GM19468 (cell line): ENCODE data around the gene DENND1A.

Experiments
- ATAC-seq: cut with Tn5 transposase; IDR thresholded peaks from one replicate; pipeline ENCODE4 v1.9.1; 2021; ENCODE audit warnings: mild to moderate bottlenecking, moderate library complexity, moderate number of reproducible peaks; ENCODE audit not compliant: unreplicated experiment; ENCODE audit errors: extremely low read depth

DENND1A gene

DNA sequence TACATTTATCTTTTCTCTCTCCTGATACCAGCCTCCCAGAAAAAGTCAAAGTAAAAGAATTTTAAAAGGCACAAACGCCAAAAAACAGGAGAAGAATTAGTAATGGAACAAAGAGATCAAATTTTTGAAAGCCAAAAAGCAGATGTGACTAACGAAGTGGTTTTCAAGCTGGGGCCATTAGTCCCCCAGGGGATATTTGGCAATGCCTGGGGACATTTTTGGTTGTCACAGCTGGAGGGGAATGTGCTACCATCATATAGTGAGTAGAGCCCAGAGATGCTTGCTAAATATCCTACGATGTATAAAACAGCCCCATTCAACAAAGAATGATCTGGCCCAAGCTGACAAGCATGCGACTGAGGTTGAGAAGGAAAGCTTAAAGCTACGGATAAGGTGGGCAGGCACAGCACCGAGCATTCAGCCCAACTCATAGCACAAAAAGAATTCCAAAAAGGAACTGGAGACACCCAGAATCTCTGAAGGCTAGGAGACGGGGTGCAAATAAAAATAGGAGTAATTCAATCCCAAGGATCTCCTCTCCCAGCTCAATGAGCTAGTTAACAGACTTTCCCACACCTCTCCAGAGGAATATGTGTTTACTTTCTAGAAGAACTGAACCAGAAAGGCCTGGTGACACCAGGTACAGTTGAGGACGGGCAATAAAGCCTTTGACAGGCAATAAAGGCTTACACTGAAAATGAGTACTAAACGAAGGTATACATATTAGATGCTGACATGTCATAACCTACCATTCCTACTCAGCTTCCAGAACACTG lies 269.0 kb downstream of the DENND1A start:
- ATAC-seq = no peak

DNA sequence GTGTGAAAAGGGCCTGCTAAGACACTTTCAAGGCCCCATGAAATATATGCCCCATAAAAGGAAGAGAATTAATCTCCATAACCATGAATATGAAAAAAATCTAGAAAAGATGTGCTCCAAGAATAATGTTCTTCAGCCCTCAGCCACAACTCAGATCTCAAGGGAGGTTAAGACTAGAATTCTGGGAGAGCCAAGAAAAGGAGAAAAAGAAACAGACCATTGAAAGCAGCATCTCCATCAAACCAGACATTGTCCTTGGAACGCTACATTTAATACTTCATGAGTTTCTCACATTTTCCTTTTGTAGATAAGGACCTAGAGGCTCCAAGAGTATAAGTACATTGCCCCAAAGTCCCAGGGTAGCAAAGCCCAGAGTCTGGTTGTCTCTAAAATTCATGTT lies 270.6 kb downstream of the DENND1A start:
- no peak for ATAC-seq

DNA sequence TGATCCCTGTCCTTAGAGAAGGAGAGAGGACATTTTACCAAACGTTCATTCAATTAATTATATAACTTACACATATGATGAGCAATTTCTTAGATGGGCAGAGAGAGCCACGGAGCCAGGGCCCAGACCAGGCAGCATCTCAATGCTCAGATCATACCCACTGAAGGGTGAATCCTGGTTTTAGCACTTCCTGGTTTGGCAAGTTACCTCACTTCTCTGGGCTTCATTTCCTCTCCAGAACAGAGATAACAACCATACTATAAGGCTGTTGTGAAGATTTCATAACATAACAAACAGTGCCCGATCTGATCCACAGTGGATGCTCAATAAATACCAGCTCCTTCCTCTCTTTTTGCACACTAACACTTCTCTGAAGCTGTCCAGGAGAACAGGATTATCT lies 271.1 kb downstream of the DENND1A start:
- no peak for ATAC-seq

DNA sequence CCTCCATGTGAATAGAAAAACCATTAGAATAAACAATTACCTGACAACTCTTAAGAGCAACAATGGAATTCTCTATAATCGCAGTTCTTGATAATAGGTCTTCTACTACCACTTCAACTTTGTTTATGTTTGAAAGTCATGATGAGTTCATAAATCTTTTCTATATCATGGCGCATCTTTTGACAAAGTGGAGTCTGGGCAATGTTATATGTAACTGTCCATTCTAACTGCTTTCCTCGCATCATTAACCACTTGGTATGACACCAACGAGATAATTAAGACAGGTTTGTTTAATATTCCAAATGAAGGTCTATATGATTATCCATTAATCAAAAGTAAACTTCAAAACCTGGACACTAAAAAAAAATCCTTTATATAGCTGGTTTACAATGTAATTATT lies 272.0 kb downstream of the DENND1A start:
- no peak for ATAC-seq

DNA sequence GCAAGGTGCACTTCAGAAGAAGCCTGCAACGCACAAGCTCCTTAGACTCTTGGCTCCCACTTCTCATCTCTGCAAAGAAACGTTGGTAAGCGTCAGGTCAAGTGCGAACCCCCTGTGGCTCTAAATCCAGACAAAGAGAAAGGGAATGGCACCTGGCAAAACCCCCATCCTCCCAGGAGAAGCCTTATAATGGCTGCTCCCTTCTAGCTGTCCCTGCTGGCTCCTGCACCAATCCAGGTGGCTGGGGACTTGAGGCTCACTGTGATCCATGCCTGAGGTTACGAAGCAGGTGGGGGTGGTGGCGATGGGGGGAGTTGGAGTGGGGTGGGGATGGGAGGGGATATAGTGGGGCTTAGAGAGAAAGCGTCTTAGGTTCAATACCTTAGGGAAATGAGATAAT lies 272.8 kb downstream of the DENND1A start:
- ATAC-seq = no peak

DNA sequence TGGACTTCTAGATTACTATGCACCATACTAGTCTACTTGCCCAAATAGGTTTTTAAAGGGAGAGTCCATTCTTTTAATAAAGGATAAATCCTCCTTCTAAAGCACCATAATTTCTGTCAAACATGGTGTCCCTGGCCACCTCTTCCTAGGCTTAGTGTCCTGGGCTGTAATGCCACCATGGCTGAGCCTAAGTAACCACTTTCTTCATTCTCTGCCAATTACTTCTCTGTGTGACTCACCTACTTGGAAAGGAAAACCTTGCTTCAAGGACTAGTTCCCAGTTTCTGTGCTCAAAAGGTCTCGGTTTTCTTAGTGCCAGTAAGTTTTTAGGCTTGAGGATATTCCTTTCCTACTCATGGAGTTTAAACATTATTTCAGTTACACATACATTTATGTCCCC lies 273.4 kb downstream of the DENND1A start:
- no peak for ATAC-seq

DNA sequence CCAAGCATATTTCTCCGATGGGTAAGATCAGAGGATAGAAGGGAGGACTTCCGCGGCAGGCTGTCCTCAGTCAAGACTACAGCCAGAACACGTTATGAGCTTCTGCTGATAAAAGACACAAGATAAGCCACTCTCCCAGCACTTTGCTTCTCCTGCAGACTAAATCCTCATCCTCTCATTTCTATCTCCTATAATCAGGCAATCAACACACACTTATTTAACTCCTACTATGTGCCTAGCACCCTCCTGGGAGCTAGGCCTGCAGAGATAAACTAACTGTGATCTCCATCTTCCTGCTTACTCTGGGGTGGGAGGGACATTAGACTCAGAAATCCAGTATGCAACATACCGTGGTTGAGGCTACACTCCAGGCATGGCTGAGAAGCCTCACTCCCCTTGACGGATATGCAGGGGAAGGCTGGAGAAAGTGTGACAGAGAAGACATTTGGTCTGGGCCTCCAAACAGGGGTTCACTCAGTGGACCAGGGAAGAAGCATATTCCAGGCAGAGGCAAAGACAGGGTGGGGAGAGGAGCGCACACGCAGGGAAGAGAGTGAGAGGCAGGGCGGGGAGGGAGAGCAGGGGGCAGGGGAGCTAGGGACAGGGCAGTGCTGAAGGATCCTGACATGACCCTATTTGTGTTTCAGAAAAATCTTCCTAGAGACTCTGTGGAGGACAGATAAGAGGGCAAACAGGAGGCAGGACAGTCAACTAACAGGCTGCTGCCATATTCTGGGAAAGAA lies 274.1 kb downstream of the DENND1A start:
- no peak for ATAC-seq

DNA sequence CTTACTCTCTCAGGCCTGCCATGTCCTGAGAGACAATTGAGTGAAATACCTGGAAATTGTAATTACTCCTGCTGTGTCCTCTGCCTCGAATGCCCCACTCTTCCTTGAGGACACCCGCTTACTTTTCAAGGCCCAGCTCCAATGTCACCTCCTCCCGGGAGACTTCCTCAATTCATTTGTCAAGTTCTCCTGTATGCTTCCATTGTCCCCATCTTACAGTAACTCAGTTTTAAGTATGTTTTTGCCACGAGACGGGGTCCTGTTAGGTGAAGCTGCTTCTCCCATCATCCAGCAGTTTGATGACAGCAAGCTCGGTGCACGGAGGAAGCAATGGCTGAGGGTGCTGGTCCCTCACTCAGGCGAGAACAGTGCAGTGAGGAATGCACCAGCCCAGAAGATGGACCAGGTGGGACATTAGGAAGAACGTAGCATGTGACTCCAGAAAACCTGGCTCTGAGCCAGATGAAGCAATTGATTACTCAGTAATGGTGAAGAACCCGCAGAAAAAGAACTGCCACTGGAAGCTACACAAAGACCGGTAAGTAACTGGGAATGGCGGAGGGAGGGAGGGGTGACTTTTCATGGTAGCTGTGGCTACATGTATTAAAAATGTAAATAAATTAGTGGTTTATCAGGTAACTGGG lies 274.8 kb downstream of the DENND1A start:
- ATAC-seq = no peak

DNA sequence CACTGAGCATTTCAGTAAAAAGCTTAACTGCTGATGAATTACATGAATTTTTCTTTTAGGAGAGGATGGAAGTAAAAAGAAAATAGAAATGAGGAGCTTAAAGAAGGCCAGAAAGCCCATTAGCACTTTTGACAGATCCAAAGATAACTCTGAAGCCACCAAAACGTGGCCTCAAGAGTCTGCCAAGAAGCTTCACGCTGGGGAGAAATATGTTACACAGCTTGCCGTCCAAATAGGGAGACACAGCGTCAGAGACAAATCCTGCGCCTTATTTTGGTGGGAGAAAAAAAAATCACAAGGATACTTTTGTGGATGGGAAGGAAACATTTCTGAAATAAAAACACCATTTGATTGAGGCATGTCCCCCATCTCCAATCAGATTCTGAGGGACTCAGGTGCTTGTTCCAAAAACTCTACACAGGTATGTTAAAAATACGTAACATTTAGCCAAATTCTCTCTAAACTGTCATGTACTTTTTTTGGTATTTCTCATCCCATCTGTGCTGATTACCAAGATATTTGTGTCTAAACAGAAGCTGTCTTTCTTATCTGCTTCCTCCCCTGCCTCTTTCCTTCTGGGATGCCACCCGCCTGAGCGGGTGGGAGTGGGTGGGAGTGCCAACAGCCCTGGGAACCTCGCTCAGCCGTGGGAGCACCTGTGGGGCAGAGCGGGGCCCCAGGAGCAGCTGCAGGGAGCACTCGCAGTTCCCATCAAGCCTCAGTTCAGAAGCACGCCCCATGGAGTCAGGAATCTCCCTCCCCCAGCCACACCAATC lies 275.5 kb downstream of the DENND1A start:
- no peak for ATAC-seq

DNA sequence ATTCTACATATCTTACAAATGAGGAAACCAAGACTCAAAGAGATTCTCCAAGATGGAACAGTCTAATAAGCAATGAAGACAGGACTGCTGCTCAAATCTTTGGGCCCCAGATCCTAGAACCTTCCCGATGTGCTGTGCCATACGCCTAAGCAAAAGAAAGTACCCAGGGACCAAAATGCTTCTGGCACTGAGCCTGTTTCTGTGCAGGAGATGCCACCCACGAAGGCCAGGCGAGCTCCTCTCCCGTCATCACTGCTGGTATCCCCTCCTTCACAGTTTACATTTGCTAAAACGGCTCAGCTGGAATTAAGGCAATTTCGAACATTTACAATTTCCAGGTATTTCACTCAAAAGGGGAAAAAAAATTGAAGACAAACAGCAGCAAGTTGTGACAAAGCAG lies 277.5 kb downstream of the DENND1A start:
- no peak for ATAC-seq

DNA sequence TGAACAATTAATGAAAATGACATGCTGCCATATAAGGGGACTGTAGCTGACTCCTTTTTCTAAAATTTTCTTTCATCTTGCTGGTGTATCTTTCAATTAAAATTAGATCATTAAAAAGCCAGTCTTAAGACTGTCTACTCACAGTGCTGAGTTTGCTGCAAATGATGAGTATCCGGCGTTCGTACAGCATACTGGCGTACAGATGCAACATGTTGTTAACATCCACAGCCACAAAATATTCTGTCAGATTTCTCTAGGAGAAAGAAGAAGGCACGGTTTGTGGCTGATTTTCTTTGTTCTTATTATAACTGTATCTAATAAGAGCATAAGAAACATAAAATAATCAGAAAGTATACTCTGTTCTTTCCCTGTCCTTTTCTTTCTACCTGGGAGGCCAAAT lies 278.1 kb downstream of the DENND1A start:
- no peak for ATAC-seq

DNA sequence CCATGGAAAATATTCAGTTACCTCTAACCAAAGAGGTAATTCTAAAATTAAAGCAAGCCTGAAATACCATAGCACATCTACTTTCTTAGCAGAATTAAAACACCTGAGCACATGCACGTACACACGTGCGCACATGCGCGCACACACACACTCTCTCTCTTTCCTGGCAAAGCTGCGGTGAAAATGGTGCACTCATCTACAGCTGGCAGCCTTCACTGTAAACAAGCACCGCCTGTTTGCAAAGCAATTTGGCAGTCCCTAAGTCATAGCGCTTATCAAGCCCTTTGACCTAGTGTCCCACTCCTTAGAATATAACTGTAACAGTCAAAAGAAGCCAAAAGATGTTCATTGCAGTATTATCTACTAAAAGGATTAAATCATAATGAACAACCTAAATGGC lies 278.7 kb downstream of the DENND1A start:
- no peak for ATAC-seq

DNA sequence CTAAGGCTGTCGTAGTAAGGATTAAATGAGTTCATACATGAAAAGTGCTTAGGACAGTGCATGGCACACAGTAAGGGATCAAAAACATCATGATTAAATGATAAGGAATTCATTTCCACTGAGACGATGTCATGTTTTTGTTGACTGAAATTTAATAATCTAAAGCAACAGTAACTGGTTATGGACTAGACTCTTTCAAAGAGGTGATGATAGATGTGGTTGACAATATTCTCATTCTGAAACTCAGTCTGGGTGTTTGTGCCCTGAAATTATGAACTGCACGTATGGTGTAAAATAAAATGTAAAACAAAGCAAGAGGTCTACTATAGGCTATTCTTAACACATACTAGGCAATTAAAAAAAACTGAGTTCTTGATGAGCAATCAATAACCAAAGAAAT lies 280.0 kb downstream of the DENND1A start:
- ATAC-seq = no peak

DNA sequence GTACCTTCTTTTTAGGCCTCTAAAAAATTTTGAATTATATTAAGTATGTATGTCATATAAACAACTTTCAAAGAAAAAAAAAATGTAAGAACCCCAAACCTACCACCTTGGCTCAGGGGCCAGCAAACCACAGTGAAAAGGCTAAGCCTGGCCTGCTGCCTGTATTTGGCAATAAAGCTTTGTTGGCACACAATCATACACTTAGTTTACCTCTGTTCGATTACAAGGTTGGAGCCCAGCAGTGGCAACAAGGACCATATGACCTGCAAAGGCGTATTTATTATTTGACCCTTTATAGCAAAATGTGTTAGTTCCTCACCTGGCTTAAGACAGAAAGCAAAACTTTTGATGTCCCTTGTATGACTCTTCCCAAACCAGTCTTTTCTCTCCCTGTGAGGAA lies 282.8 kb downstream of the DENND1A start:
- ATAC-seq = no peak

DNA sequence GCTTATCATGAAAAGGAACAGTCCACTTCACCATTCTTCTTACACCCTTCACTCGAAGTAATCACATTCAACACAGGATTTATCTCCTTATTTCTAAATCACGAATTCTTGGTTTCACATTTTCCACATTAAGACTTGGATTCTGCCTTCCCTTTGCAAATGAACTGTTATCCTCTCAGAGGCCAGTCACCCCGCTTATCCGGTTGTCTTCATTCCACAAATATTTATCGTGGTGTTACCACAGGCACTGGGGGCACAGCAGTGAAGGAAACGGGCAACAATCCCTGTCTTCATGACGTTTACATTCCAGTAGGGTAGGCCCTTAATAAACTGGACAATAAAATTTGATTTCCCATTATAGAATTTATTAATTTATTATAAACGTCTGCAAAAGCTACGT lies 284.2 kb downstream of the DENND1A start:
- no peak for ATAC-seq

DNA sequence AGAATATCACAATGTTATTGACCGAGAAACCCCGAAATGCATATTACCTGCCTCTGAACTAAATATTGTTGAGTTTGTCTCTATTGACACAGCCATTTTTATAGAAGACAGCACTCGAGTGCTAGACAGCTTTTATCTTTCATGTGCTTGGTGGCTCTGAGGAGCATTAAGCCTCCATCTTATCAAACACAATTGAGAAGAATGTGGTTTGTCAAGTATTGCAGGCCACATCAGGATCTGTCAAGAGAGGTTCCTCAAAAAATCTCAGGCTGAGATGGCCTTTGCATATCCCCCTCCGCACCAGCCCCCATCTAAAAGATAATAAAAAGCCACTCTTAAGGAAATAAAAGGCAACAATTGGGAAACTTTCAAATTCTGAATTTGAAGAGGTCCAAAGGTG lies 284.8 kb downstream of the DENND1A start:
- ATAC-seq = no peak

DNA sequence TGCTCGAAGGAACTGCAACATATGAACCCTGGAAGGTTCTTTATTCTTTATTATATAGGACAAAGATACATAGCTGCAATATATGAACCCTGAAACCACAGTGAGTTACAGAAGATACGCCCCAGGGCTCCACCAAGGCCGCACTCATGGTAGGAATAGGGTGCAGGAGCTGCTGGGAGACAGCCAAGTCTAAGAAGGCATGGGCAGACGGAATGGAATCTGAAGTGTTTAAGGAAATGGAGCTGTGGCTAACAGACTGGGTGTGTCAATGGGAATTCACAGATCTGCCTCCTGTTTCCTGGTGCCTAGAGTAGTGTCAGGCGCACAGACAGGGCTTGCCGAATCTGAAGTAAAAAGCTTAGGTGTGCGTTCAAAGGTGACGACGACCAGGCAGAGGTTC lies 286.4 kb downstream of the DENND1A start:
- no peak for ATAC-seq

DNA sequence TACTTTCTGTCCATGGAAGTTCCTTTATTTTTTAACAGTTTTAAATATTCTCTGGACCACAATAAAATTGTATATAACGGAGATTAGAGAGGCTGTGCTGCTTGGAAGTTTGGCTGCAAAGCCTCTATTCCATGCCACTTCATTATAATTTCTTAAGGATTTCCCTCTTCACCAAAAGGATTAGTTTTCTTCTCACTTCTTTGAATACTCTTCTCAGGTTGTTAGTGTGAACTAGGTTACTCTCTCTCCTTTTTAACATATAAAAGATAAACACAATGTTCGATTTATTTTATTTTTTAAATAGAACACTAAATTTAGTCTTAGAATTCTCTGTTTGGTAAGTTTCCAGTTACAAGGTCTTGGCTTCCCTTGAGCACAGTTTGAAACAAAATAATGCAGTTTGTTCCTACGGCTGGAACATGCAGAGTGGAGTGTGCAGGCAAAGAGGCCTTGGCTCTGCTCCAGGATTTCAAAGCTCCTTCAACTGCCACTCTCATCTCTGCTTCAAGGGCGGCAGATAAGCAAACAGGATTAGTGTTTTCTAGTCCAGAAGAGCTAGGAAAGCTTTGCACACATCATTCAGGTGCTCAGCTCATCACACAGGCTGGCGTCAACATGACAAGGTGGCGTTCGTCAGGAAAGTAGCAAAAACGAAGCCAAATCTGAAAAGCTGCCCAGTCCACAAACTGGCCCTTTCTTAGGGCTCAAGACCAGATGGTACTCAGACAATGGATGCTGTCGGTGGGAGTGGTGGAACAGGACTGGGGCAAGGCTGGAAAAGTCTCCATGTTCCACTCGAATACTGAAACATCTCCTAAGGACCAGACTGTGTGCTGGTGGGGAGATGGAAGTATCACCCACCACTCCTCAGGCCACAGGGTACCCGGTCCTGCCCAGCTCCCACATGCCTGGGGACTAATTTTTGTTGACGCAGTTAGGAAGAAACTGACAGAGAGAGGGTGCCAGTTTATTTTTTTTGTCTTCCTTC lies 287.3 kb downstream of the DENND1A start:
- ATAC-seq = no peak

DNA sequence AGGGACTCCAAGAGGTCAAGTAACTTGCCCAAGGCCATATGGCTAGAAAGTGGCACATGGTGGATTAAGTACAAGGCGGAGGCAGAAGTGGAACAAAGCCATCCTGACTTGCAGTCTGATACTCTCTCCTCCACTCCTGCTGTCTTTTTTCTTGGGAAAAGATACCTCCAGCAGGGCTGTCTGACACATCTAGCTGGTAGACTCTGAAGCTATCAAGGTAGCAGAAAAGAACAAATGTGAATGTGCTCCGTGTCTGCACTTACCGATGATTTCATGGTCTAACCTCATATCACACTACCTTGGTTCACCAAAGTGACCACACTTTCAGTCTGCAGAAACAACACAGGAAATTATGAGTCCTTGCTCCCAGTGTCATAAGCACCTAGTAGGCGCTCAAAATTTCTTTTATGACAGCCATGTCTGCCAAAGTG lies 289.1 kb downstream of the DENND1A start:
- no peak for ATAC-seq
